MM.1S (cell line): ENCODE results near the gene TENT5C.

Experiments
- CTCF ChIP-seq: fragments of 300-600 bp; sonication (generic); IDR thresholded peaks from 2 replicates; pipeline ENCODE4 v1.5.1; 2016; ENCODE audit warnings: antibody characterized with exemption, low read length, mixed read lengths
- EZH2 ChIP-seq: fragments of 300-600 bp; sonication (generic); optimal IDR thresholded peaks from 2 replicates; pipeline ENCODE3; 2017; ENCODE audit warnings: low read depth, mild to moderate bottlenecking, antibody characterized with exemption, low read length, mixed read lengths

GRCh38 chr1:117633423-117633822 is 27.6 kb downstream of the TENT5C start:
- TF ChIP-seq CTCF (no peak), EZH2 (no peak)
